ENCODE measurements around the gene KCNK15. TPM values are rescaled to one million over a fixed set of nuclear protein-coding genes. Genes with fewer than 3 reads are reported as not detected.

KCNK15 gene
- total and polyA plus RNA-seq, 4 donors: 0.08 to 0.11 (median 0.08) TPM; not detected in 1

- Histone ChIP-seq H3K9me3 (ENCODE audit: control insufficient read depth in 4 of 4, low read length in 3 of 4) (no peaks in the 10 kb centered on the region), H3K27ac (ENCODE audit: low read depth in 1 of 2, low read length in 2 of 2) (no peak overlapping the region), H3K27me3 (ENCODE audit: control insufficient read depth in 4 of 4, insufficient read depth in 4 of 4, low read length in 3 of 4) (no peaks in the 10 kb centered on the region), H3K36me3 (ENCODE audit: control insufficient read depth in 4 of 4, insufficient read depth in 3 of 4, low read depth in 1 of 4, low read length in 3 of 4) (no peaks in the 10 kb centered on the region), H3K9ac (ENCODE audit: low read depth in 1 of 2, low read length in 2 of 2) (no peak overlapping the region), H3K4me1 (ENCODE audit: control insufficient read depth in 4 of 4, insufficient read depth in 4 of 4, low read length in 3 of 4) (peaks cover 0 to 6% (median 0%) of the 10 kb centered on the region in 4 donors), H3K4me3 (ENCODE audit: low read depth in 1 of 3, low read length in 3 of 3) (no peak overlapping the region)
- WGBS: 84% methylated on average over 8 of the region's 8 CpGs
- no peak for TF ChIP-seq SP1 (IDR thresholded peaks at IDR 0.05)
- no peak for TF ChIP-seq FOXA1 (IDR thresholded peaks at IDR 0.05)
- no peak for TF ChIP-seq HNF4A (conservative IDR thresholded peaks at IDR 0.05)
- TF ChIP-seq ZBTB33 (IDR thresholded peaks at IDR 0.05): no peak
- no peak for TF ChIP-seq JUND (IDR thresholded peaks at IDR 0.05)
- no peak for DNase-seq (ENCODE audit: low spot score)
Observed at GRCh38 chr20:44731657-44732056, 14.0 kb upstream of the KCNK15 start.

- Histone ChIP-seq H3K9me3 (ENCODE audit: control insufficient read depth in 4 of 4, low read length in 3 of 4) (no peaks in the 10 kb centered on the region), H3K27ac (ENCODE audit: low read depth in 1 of 2, low read length in 2 of 2) (no peak overlapping the region), H3K4me1 (ENCODE audit: control insufficient read depth in 4 of 4, insufficient read depth in 4 of 4, low read length in 3 of 4) (peaks cover 0 to 6% (median 0%) of the 10 kb centered on the region in 4 donors), H3K27me3 (ENCODE audit: control insufficient read depth in 4 of 4, insufficient read depth in 4 of 4, low read length in 3 of 4) (no peaks in the 10 kb centered on the region), H3K9ac (ENCODE audit: low read depth in 1 of 2, low read length in 2 of 2) (no peak overlapping the region), H3K4me3 (ENCODE audit: low read depth in 1 of 3, low read length in 3 of 3) (no peak overlapping the region), H3K36me3 (ENCODE audit: control insufficient read depth in 4 of 4, insufficient read depth in 3 of 4, low read depth in 1 of 4, low read length in 3 of 4) (no peaks in the 10 kb centered on the region)
- no peak for DNase-seq (ENCODE audit: low spot score)
- TF ChIP-seq REST (IDR thresholded peaks at IDR 0.05) (no peak), ZBTB33 (IDR thresholded peaks at IDR 0.05) (no peak), RXRA (IDR thresholded peaks at IDR 0.05) (no peak), NR2F2 (IDR thresholded peaks at IDR 0.05) (no peak), EGR1 (IDR thresholded peaks at IDR 0.05; ENCODE audit: low read depth in 2 of 2) (no peak), YY1 (IDR thresholded peaks at IDR 0.05) (no peak), FOXA1 (IDR thresholded peaks at IDR 0.05) (no peak), ATF3 (IDR thresholded peaks at IDR 0.05) (no peak), HNF4A (conservative IDR thresholded peaks at IDR 0.05) (no peak), GABPA (IDR thresholded peaks at IDR 0.05 in 1 of 2, conservative IDR thresholded peaks at IDR 0.05 in 1 of 2) (no peak), FOXA2 (IDR thresholded peaks at IDR 0.05) (no peak), HNF4G (IDR thresholded peaks at IDR 0.05) (no peak), CTCF (IDR thresholded peaks at IDR 0.05; ENCODE audit: low read depth, low read length, missing input control) (no peak), SP1 (IDR thresholded peaks at IDR 0.05) (no peak), MAX (IDR thresholded peaks at IDR 0.05) (no peak), TAF1 (conservative IDR thresholded peaks at IDR 0.05) (no peak)
- WGBS: 69% methylated on average over 6 of the region's 6 CpGs
Observed at GRCh38 chr20:44732327-44732726, 13.3 kb upstream of the KCNK15 start.
